Measurements from ENCODE around the gene XYLT2.

GRCh38 chr17:50380369-50381259 lies 34.7 kb downstream of the XYLT2 start:
- TF ChIP-seq EP300 (IDR thresholded peaks at IDR 0.05) = no peak
- no peak for TF ChIP-seq CTCF (IDR thresholded peaks at IDR 0.05)
- no peak for TF ChIP-seq POLR2A (IDR thresholded peaks at IDR 0.05)
- no peak for TF ChIP-seq POLR2AphosphoS5 (IDR thresholded peaks at IDR 0.05)

Data from stomach (tissue), 4 donors.